GM18873 (cell line): ENCODE results near the gene LRRC8C.
A peak's percentile ranks its signal among the peaks of the same experiment; 100 is the strongest.

Source experiments
- ATAC-seq: cut with Tn5 transposase; IDR thresholded peaks from one replicate; pipeline ENCODE4 v1.9.1; 2021; ENCODE audit warnings: mild to moderate bottlenecking, moderate library complexity, moderate number of reproducible peaks; ENCODE audit not compliant: unreplicated experiment, low FRiP score

Gene LRRC8C

DNA sequence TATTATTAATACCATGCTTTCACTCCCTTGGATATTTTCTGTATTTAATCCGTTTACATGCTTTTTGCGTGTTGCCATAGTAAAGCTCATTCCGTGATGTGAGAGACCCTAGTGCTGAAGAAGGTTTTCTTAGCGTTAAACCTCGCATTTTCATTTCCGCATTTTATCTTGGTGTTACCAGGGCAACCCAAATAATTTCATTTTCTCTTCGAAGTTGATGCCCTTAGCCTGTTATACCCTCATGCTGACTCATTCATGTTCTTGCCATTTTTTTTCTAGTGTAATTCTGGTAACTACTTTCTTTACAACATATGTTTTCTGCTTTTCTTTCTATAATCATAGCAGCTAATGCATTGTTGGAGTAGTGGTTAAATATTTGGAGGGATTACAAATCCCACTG, 37.2 kb downstream of the LRRC8C start:
- peak; percentile 99 for ATAC-seq

- ATAC-seq: no peak
Measured at GRCh38 chr1:89670711-89671110, 37.8 kb downstream of the LRRC8C start.

GRCh38 chr1:89671775-89672488, 39.0 kb downstream of the LRRC8C start:
- no peak for ATAC-seq

DNA sequence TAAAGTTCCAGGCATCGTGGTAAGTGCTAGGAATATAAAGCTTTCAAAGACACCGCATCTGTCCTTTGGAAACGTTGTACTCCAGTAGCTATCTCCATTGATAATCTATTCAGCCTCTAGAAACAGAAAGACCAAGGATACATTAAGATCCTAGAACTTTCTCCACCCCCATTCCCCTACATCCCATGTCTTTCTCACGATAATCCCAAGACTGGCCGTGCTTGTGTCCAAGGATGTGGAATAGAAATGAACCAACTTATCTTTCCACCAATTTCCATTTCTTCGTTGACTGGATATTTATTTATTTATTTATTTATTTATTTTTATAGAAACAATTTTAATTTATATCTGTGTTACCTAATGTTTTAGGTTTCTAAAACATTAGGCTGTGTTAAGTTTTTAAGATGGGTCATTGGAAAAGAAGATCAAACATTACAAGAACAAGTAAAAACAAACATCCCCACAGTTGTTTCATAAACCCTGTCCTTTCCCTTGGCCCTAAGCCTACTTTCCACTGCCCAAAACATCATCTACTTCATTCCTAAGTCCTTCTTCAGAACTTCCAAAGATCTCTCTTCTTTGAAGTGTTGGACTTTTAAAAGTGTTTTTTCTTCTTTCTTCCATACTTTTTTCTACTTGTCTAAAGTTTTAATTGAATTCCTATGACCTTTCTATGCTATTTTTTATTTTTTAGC, 39.7 kb downstream of the LRRC8C start:
- no peak for ATAC-seq

GRCh38 chr1:89673251-89673650, 40.3 kb downstream of the LRRC8C start:
- ATAC-seq: no peak

DNA sequence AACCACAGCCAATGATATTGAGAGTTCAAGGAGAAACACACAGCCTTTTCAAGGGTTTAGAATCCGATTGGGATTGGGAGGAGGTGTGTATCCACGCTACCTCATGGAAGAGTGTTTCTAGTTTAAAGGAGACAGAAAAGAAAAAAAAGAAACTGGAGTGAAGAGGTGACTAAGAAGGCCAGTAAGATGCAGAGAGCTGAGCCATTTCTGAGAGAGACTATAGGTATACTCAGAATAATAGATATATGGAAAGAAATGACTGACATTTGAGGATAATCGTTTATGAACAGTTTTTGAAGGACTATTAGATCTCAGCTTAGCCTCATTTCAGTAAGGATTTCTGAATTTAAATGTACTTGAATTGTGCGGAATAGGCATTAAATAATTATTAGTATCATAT, 42.8 kb downstream of the LRRC8C start:
- ATAC-seq: no peak

- no peak for ATAC-seq
Measured at GRCh38 chr1:89681045-89681729, 48.3 kb downstream of the LRRC8C start.

GRCh38 chr1:89682611-89683010, 49.7 kb downstream of the LRRC8C start:
- ATAC-seq: no peak

DNA sequence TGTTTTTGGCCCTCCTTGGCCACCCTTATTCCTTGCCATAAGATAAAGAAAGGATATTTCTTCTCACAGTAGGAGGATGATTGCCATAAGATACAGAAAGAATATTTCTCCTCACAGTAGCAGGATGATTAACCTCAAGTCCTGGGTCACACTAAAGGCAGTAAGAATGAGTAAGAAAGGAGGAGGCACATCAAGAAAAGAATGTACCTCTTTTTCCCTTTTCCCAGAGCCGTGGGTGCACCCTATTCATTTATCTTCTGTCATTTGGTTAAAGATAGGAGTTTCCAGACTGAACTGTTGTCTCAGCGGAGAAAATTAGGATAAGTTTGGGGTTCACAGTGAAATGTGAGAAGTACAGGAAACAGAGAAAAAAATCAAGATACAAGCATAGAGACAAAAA, 52.5 kb downstream of the LRRC8C start:
- ATAC-seq: no peak

- ATAC-seq: no peak
Measured at GRCh38 chr1:89686520-89686919, 53.6 kb downstream of the LRRC8C start.

GRCh38 chr1:89687254-89687653, 54.3 kb downstream of the LRRC8C start:
- no peak for ATAC-seq

DNA sequence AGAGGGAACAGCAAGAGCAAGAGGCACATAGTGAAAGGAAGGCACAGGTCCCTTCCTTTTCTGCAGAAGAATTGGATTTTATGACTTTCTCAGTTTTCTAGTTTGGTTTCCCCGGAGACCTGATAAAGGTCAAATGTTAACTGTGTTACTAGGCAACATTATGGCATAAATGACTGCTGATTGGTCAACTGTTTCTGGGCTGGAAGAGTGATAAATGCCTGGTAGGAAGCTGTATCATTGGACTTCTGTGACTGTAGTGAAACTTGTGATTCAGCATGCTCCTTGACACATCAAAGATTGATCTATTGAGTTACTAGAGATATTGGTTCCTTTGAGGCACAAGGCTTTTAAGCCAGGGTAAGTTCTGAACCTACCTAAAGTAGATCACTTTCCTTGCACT, 55.7 kb downstream of the LRRC8C start:
- ATAC-seq: no peak

DNA sequence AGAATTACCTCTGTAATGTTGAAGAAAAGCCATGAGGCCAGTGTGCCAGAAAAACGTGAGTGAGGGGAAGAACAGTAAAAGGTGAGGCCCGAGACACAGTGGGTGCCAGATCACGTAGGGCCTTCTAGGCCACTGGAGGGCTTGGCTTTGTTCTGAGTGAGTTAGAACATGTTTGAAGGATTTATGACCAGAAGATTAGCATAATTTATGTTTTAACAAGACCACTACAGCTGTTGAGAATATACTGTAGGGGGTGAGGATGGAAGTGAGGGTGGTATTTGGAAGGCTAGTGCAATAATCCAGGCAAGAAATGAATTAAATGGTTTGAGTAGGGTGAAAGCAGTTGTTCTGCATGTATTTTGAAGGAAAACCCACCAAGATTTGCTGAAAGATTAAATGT, 56.3 kb downstream of the LRRC8C start:
- ATAC-seq: no peak

DNA sequence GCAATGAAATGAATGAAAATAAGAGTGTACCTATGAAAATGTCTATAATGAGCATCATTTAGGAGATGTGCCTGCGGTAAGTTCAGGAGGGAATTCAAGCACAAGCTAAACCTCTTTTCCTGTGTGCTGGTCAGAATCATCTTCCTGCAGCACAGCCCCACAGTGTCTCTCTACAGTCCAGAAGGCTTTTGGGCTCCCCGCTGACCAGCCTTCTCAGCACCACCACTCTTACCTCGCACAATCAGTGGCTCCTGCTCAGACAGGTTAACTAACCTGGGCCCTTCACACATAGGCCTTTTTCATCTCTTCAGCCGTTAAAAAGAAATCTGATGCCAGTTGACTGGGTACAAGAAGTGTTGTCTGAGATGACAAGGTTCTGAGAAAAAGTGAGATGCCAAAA, 57.7 kb downstream of the LRRC8C start:
- no peak for ATAC-seq

GRCh38 chr1:89692601-89693521, 59.9 kb downstream of the LRRC8C start:
- ATAC-seq: no peak

DNA sequence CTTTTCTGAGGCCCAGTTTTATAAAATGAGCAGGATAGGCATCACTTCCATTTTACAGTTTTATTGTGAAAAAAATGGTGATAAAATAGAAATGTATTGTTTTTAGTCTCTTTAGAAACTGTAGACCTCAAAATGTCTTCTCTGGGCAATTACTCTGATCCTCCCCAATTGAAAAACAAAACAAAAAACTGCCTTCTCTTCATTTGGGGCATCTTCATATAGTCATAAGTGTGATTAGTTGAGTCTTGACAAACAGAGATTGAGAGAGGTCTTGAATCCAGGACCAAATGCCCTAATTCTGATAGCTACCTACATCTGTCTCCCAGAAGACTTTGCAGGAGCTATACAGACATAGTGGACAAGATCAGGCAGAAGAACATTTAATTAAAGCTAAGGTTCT, 62.9 kb downstream of the LRRC8C start:
- no peak for ATAC-seq

DNA sequence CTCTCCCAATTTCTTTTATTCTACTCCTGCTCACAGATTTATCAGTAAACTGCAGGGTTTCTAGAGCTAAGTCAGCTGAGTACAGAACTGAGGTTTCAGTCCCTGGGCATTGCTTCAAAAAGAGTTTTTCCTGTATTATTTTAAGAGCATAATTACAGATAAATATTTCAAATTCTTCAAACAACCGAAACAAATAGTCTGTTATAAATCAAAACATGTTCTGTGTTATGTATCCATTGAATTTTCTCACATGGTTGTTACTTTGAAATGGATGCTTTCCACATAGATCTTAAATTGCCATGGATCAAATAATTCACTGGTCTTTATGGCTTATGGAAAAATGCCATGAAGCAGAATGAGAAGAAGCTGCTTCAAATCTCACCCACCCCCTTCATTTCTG, 64.5 kb downstream of the LRRC8C start:
- ATAC-seq: no peak

- ATAC-seq: no peak
Measured at GRCh38 chr1:89698020-89698560, 65.2 kb downstream of the LRRC8C start.

- no peak for ATAC-seq
Measured at GRCh38 chr1:89698624-89699023, 65.7 kb downstream of the LRRC8C start.

DNA sequence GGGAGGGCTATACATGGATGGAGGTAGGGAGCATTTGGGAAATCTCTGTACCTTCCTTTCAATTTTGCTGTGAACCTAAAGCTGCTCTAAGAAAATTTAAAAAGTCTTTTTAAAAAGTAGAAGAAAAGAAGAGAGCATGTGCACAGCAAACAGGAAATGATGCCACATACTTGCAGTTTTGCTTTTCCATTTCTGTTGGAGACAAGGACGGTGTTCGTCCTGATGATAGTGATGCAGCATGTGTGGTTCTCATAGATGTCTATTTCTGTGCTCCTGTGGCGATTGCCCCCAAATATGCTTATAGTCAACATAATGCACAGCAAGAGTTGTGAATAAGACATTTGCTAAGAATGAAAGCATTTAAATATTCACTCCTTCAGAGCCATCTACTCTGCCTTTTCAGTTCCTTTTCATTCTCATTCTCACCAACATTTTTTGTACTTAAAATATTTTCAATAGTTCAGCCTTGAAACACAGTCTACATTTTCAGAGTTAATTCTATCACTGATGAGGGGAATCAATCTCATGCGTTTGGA, 66.6 kb downstream of the LRRC8C start:
- no peak for ATAC-seq
